Measurements from ENCODE around the gene MEIS2.

- TF ChIP-seq CTCF (IDR thresholded peaks at IDR 0.05; ENCODE audit: insufficient read depth, low read depth, low read length) (no peak), EZH2 (IDR thresholded peaks at IDR 0.05; ENCODE audit: insufficient read depth, low read length) (no peak)
These were observed 176.3 kb downstream of the MEIS2 start for GRCh38 chr15:36924034-36924433.

Data from astrocyte (in vitro differentiated cells and primary cell).